HepG2 (cell line): ENCODE results near the gene SAE1. TPM values are rescaled to one million over a fixed set of nuclear protein-coding genes. Genes with fewer than 3 reads are reported as not detected.
A peak's percentile ranks its signal among the peaks of the same experiment; 100 is the strongest.

Experiments used
- ARNT ChIP-seq: fragments of 450-650 bp; IDR thresholded peaks from 2 replicates; pipeline ENCODE4 v1.6.1; 2017
- CBFB ChIP-seq: sonication (generic); formaldehyde crosslinking; IDR thresholded peaks from 2 replicates; pipeline ENCODE4 v1.4.0; 2020; ENCODE audit warnings: missing genetic modification reagents
- DNMT3B ChIP-seq: conservative IDR thresholded peaks from 2 replicates; pipeline ENCODE4 v1.6.1; 2016; ENCODE audit warnings: missing biosample characterization, control low read depth
- HOXA7 ChIP-seq: sonication (generic); formaldehyde crosslinking; IDR thresholded peaks from 2 replicates; pipeline ENCODE4 v1.8.1; 2022; ENCODE audit warnings: mild to moderate bottlenecking, missing genetic modification reagents, moderate library complexity
- KDM4B ChIP-seq: sonication (generic); formaldehyde crosslinking; IDR thresholded peaks from 2 replicates; pipeline ENCODE4 v1.4.0; 2020; ENCODE audit warnings: missing genetic modification reagents
- KDM5B ChIP-seq: sonication (generic); formaldehyde crosslinking; IDR thresholded peaks from 2 replicates; pipeline ENCODE4 v1.4.0; 2020; ENCODE audit warnings: missing genetic modification reagents, mild to moderate bottlenecking, borderline replicate concordance
- NFE2L2 ChIP-seq: fragments of 150-350 bp; IDR thresholded peaks from 2 replicates; pipeline ENCODE4 v1.6.1; 2014; ENCODE audit warnings: low read length
- NR2F1 ChIP-seq, 2 experiments: fragments of 450-650 bp in 1 of 2; formaldehyde crosslinking in 1 of 2; IDR thresholded peaks; 2 replicates each; pipeline versions ENCODE4 v1.5.0 to v1.6.1; 2016 to 2020; ENCODE audit warnings: mild to moderate bottlenecking in 1 of 2, missing compliant biosample characterization in 1 of 2, missing genetic modification reagents in 1 of 2, moderate library complexity in 1 of 2
- NR3C1 ChIP-seq: sonication (generic); formaldehyde crosslinking; IDR thresholded peaks from 2 replicates; pipeline ENCODE4 v1.4.0; 2020; ENCODE audit warnings: missing genetic modification reagents
- PCBP1 ChIP-seq: fragments of 200-400 bp; formaldehyde crosslinking; IDR thresholded peaks from 2 replicates; pipeline ENCODE4 v1.6.1; 2017; ENCODE audit warnings: mild to moderate bottlenecking, low read depth, low read length, borderline replicate concordance
- PHF5A ChIP-seq: IDR thresholded peaks from one replicate; pipeline ENCODE4 v1.6.1; 2018; ENCODE audit warnings: low read depth, missing genetic modification reagents; ENCODE audit not compliant: unreplicated experiment
- POGK ChIP-seq: sonication (generic); formaldehyde crosslinking; conservative IDR thresholded peaks from 2 replicates; pipeline ENCODE4 v1.8.0; 2022; ENCODE audit warnings: mild to moderate bottlenecking, moderate library complexity, missing genetic modification reagents
- RFXANK ChIP-seq: IDR thresholded peaks from 2 replicates; pipeline ENCODE4 v1.6.1; 2016
- SIX1 ChIP-seq: sonication (generic); formaldehyde crosslinking; IDR thresholded peaks from 2 replicates; pipeline ENCODE4 v1.4.0; 2020; ENCODE audit warnings: missing genetic modification reagents, borderline replicate concordance
- SIX4 ChIP-seq: sonication (generic); formaldehyde crosslinking; IDR thresholded peaks from 2 replicates; pipeline ENCODE4 v1.4.0; 2020; ENCODE audit warnings: missing genetic modification reagents
- SP140L ChIP-seq: sonication (generic); formaldehyde crosslinking; IDR thresholded peaks from 2 replicates; pipeline ENCODE4 v1.4.0; 2020; ENCODE audit warnings: missing genetic modification reagents, borderline replicate concordance
- THRA ChIP-seq: sonication (generic); formaldehyde crosslinking; IDR thresholded peaks from 2 replicates; pipeline ENCODE4 v1.4.0; 2020; ENCODE audit warnings: missing genetic modification reagents, borderline replicate concordance
- TRIM22 ChIP-seq: fragments of 450-650 bp; IDR thresholded peaks from 2 replicates; pipeline ENCODE4 v1.6.1; 2017
- WIZ ChIP-seq: sonication (generic); formaldehyde crosslinking; IDR thresholded peaks from 2 replicates; pipeline ENCODE4 v1.5.1; 2020; ENCODE audit warnings: mild to moderate bottlenecking, missing genetic modification reagents
- ZBTB34 ChIP-seq: sonication (generic); formaldehyde crosslinking; IDR thresholded peaks from 2 replicates; pipeline ENCODE4 v1.8.0; 2022; ENCODE audit warnings: mild to moderate bottlenecking, missing genetic modification reagents
- ZEB1 ChIP-seq: IDR thresholded peaks from 2 replicates; pipeline ENCODE4 v1.6.1; 2012; ENCODE audit warnings: mild to moderate bottlenecking, low read depth, inconsistent platforms; ENCODE audit not compliant: insufficient replicate concordance
- ZNF3 ChIP-seq: IDR thresholded peaks from 2 replicates; pipeline ENCODE4 v1.7.0; 2017; ENCODE audit warnings: inconsistent platforms
- ZNF614 ChIP-seq: IDR thresholded peaks from 2 replicates; pipeline ENCODE4 v1.6.1; 2018; ENCODE audit warnings: missing biosample characterization, missing genetic modification reagents, inconsistent platforms, borderline replicate concordance
- ZNF740 ChIP-seq: sonication (generic); formaldehyde crosslinking; IDR thresholded peaks from 2 replicates; pipeline ENCODE4 v1.4.0; 2020; ENCODE audit warnings: missing genetic modification reagents
- ZNF775 ChIP-seq: sonication (generic); formaldehyde crosslinking; IDR thresholded peaks from 2 replicates; pipeline ENCODE4 v1.4.0; 2020; ENCODE audit warnings: missing genetic modification reagents, mild to moderate bottlenecking, moderate library complexity, borderline replicate concordance
- polyA plus RNA-seq, 8 experiments: library from polyadenylated mRNA; depleted of rRNA in 3 of 8; stranded (reverse) in 7 of 8; unstranded in 1 of 8; fragments of >200 nt; fragmentation: Illumina TruSeq in 4 of 8; extraction: Trizol in 4 of 8; gene quantifications; 2 replicates each; pipeline versions ENCODE4 v1.2.1 to v1.2.3, GENCODE V29; 2011 to 2016; ENCODE audit warnings: low read depth in 4 of 8, missing spikeins in 1 of 8, mixed read lengths in 1 of 8; ENCODE audit not compliant: insufficient read depth in 1 of 8
- total RNA-seq, 5 experiments: library from RNA; depleted of rRNA; stranded (reverse); fragments of >200 nt; fragmentation: Illumina TruSeq; extraction: Trizol; gene quantifications; 2 replicates each; pipeline ENCODE4 v1.2.3, GENCODE V29; 2016; ENCODE audit warnings: low read depth in 1 of 5

The SAE1 gene
- total and polyA plus RNA-seq, 2 of the 13 experiments (the other 11 are each of a cell fraction or from before 2014, with no cell fraction given) = 87.6 to 197 TPM

GRCh38 chr19:47231215-47232054 is 100.8 kb downstream of the SAE1 start (continued):
- TF ChIP-seq RFXANK (CRISPR knock-in tag) = peak; percentile 48; the same call in 1 of the 2 replicates
- peak; percentile 33; the same call in 1 of the 2 replicates for TF ChIP-seq ZNF614 (CRISPR knock-in tag)
- no peak for TF ChIP-seq SIX1 (CRISPR knock-in tag)
- no peak for TF ChIP-seq SIX4 (CRISPR knock-in tag)
- TF ChIP-seq NR2F1 (CRISPR knock-in tag; IDR thresholded peaks at IDR 0.05) = no peak
- TF ChIP-seq CBFB (CRISPR knock-in tag) = peak; percentile 52
- TF ChIP-seq PHF5A (CRISPR knock-in tag) = no peak
- peak; percentile 69; the same call in 1 of the 2 replicates for TF ChIP-seq POGK
- TF ChIP-seq ZNF775 (CRISPR knock-in tag) = no peak
- TF ChIP-seq THRA (CRISPR knock-in tag) = no peak
- no peak for TF ChIP-seq NR3C1 (CRISPR knock-in tag)
- TF ChIP-seq KDM5B (CRISPR knock-in tag) = peak; percentile 93
- no peak for TF ChIP-seq NFE2L2
- TF ChIP-seq KDM4B (CRISPR knock-in tag) = no peak
- TF ChIP-seq ZEB1 = no peak
- TF ChIP-seq HOXA7 (CRISPR knock-in tag) = 0 out of 2 replicates have a peak, but pooled peaks have one; percentile 39
- TF ChIP-seq WIZ (CRISPR knock-in tag) = 0 out of 2 replicates have a peak, but pooled peaks have one; percentile 34
- peak; percentile 97 for TF ChIP-seq ZNF740
- TF ChIP-seq TRIM22 = no peak
- TF ChIP-seq ARNT = no peak
- no peak for TF ChIP-seq SP140L (CRISPR knock-in tag)
- 0 out of 2 replicates have a peak, but pooled peaks have one; percentile 72 for TF ChIP-seq DNMT3B (CRISPR knock-in tag)
- no peak; the same call in 1 of the 2 replicates for TF ChIP-seq ZNF3 (CRISPR knock-in tag)
- TF ChIP-seq ZBTB34 = no peak
- TF ChIP-seq PCBP1 = no peak
